GM21526 (cell line): ENCODE results near the gene SCFD2.
"Not testable (repeated sequence)": the region's sequence is repeated elsewhere in the genome, so short reads cannot be mapped to it uniquely, and the experiment has no call there.

ENCODE experiments used
- ATAC-seq: cut with Tn5 transposase; IDR thresholded peaks from one replicate; pipeline ENCODE4 v1.9.1; 2021; ENCODE audit warnings: moderate library complexity; ENCODE audit not compliant: unreplicated experiment, low FRiP score

Gene SCFD2

GRCh38 chr4:53064609-53065008 lies 301.3 kb downstream of the SCFD2 start:
- no peak for ATAC-seq

- ATAC-seq = no peak
Measured at GRCh38 chr4:53061091-53061850, 304.6 kb downstream of the SCFD2 start.

- no peak for ATAC-seq
Measured at GRCh38 chr4:53060278-53060677, 305.6 kb downstream of the SCFD2 start.

- ATAC-seq = no peak
Measured at GRCh38 chr4:53059871-53060270, 306.0 kb downstream of the SCFD2 start.

- no peak for ATAC-seq
Measured at GRCh38 chr4:53059256-53059655, 306.6 kb downstream of the SCFD2 start.

- ATAC-seq = no peak
Measured at GRCh38 chr4:53057679-53058078, 308.2 kb downstream of the SCFD2 start.

- not testable (repeated sequence) for ATAC-seq
Measured at GRCh38 chr4:53057108-53057507, 308.8 kb downstream of the SCFD2 start.

GRCh38 chr4:53055716-53056403 lies 310.0 kb downstream of the SCFD2 start:
- no peak for ATAC-seq

- no peak for ATAC-seq
Measured at GRCh38 chr4:53055274-53055673, 310.6 kb downstream of the SCFD2 start.

GRCh38 chr4:53050361-53050774 lies 315.5 kb downstream of the SCFD2 start:
- ATAC-seq = no peak

GRCh38 chr4:53049528-53049927 lies 316.3 kb downstream of the SCFD2 start:
- no peak for ATAC-seq

GRCh38 chr4:53044651-53044960 lies 321.3 kb downstream of the SCFD2 start:
- no peak for ATAC-seq

GRCh38 chr4:53043891-53044650 lies 321.8 kb downstream of the SCFD2 start:
- ATAC-seq = no peak

GRCh38 chr4:53043055-53043454 lies 322.8 kb downstream of the SCFD2 start:
- ATAC-seq = no peak

- ATAC-seq = no peak
Measured at GRCh38 chr4:53040851-53041250, 325.0 kb downstream of the SCFD2 start.

GRCh38 chr4:53040459-53040815 lies 325.4 kb downstream of the SCFD2 start:
- no peak for ATAC-seq

- no peak for ATAC-seq
Measured at GRCh38 chr4:53039741-53040458, 326.0 kb downstream of the SCFD2 start.

- no peak for ATAC-seq
Measured at GRCh38 chr4:53037892-53038291, 328.0 kb downstream of the SCFD2 start.

GRCh38 chr4:53032908-53033307 lies 333.0 kb downstream of the SCFD2 start:
- ATAC-seq = not testable (repeated sequence)

- no peak for ATAC-seq
Measured at GRCh38 chr4:53026233-53026632, 339.6 kb downstream of the SCFD2 start.
